Stomach smooth muscle (tissue), 2 donors: ENCODE data around the gene DENND10.
A peak's percentile ranks its signal among the peaks of the same experiment; 100 is the strongest.

ENCODE experiments used
- H3K27ac ChIP-seq: one replicate; pipeline ENCODE4 v1.7.0; 2013; ENCODE audit warnings: mild to moderate bottlenecking, low read length, inconsistent platforms
- H3K27me3 ChIP-seq, 2 donors: one replicate each; pipeline ENCODE4 v1.7.0; 2013; ENCODE audit warnings: low read length in 2 of 2; ENCODE audit not compliant: insufficient read depth in 2 of 2, control insufficient read depth in 1 of 2
- H3K36me3 ChIP-seq, 2 donors: one replicate each; pipeline ENCODE4 v1.7.0; 2013; ENCODE audit warnings: low read length in 2 of 2; ENCODE audit not compliant: control insufficient read depth in 2 of 2, insufficient read depth in 2 of 2
- H3K4me1 ChIP-seq: one replicate; pipeline ENCODE4 v1.7.0; 2013; ENCODE audit warnings: low read length; ENCODE audit not compliant: control insufficient read depth, insufficient read depth
- H3K4me3 ChIP-seq, 2 donors: one replicate each; pipeline ENCODE4 v1.7.0; 2013; ENCODE audit warnings: low read length in 2 of 2
- H3K9ac ChIP-seq, 2 donors: one replicate each; pipeline ENCODE4 v1.7.0; 2013; ENCODE audit warnings: low read length in 2 of 2, mild to moderate bottlenecking in 1 of 2
- H3K9me3 ChIP-seq, 2 donors: one replicate each; pipeline ENCODE4 v1.7.0; 2013; ENCODE audit warnings: low read length in 2 of 2; ENCODE audit not compliant: control insufficient read depth in 2 of 2
- donor health status: healthy.
- donor health status: Pancreatic carcinoma.

The DENND10 gene

GRCh38 chr10:119115926-119116325, 12.0 kb downstream of the DENND10 start:
- H3K4me3 ChIP-seq, result no peak overlapping the region
- no peak overlapping the region for H3K27ac ChIP-seq
- H3K4me1 ChIP-seq, result peaks cover 12% of the 10 kb centered on the region
- H3K9ac ChIP-seq, result no peak overlapping the region
- no peaks in the 10 kb centered on the region for H3K9me3 ChIP-seq
- H3K36me3 ChIP-seq, result peaks cover 10 to 23% of the 10 kb centered on the region in 2 donors
- no peaks in the 10 kb centered on the region for H3K27me3 ChIP-seq

GRCh38 chr10:119116326-119116951, 12.5 kb downstream of the DENND10 start:
- Histone ChIP-seq H3K27ac (no peak overlapping the region), H3K4me3 (no peak overlapping the region), H3K36me3 (peaks cover 10 to 23% of the 10 kb centered on the region in 2 donors), H3K27me3 (no peaks in the 10 kb centered on the region), H3K9me3 (no peaks in the 10 kb centered on the region), H3K4me1 (peaks cover 12% of the 10 kb centered on the region), H3K9ac (no peak overlapping the region)

GRCh38 chr10:119118231-119118630, 14.3 kb downstream of the DENND10 start:
- H3K36me3 ChIP-seq, result peaks cover 5 to 19% of the 10 kb centered on the region in 2 donors
- peaks cover 12% of the 10 kb centered on the region for H3K4me1 ChIP-seq
- H3K9me3 ChIP-seq, result no peaks in the 10 kb centered on the region
- no peaks in the 10 kb centered on the region for H3K27me3 ChIP-seq
- H3K27ac ChIP-seq, result no peak overlapping the region
- H3K4me3 ChIP-seq, result no peak overlapping the region
- no peak overlapping the region for H3K9ac ChIP-seq

- Histone ChIP-seq H3K4me1 (peaks cover 6% of the 10 kb centered on the region), H3K27ac (no peak overlapping the region), H3K4me3 (no peak overlapping the region), H3K9ac (no peak overlapping the region), H3K9me3 (no peaks in the 10 kb centered on the region), H3K27me3 (no peaks in the 10 kb centered on the region), H3K36me3 (peaks cover 5 to 16% of the 10 kb centered on the region in 2 donors)
Measured at GRCh38 chr10:119119400-119119799, 15.5 kb downstream of the DENND10 start.

- Histone ChIP-seq H3K4me3 (no peak overlapping the region), H3K36me3 (peaks cover 5 to 18% of the 10 kb centered on the region in 2 donors), H3K9me3 (no peaks in the 10 kb centered on the region), H3K27ac (peak overlapping the region; percentile 31), H3K4me1 (peaks cover 4% of the 10 kb centered on the region), H3K27me3 (no peaks in the 10 kb centered on the region), H3K9ac (no peak overlapping the region)
Measured at GRCh38 chr10:119120413-119120867, 16.5 kb downstream of the DENND10 start.

- H3K9ac ChIP-seq, result no peak overlapping the region
- H3K36me3 ChIP-seq, result peaks cover 7 to 18% of the 10 kb centered on the region in 2 donors
- no peak overlapping the region for H3K4me3 ChIP-seq
- H3K9me3 ChIP-seq, result no peaks in the 10 kb centered on the region
- peaks cover 4% of the 10 kb centered on the region for H3K4me1 ChIP-seq
- no peaks in the 10 kb centered on the region for H3K27me3 ChIP-seq
- peak overlapping the region; percentile 31 for H3K27ac ChIP-seq
Measured at GRCh38 chr10:119120875-119121274, 17.0 kb downstream of the DENND10 start.

- Histone ChIP-seq H3K27me3 (no peaks in the 10 kb centered on the region), H3K9me3 (no peaks in the 10 kb centered on the region), H3K36me3 (peaks cover 22 to 23% of the 10 kb centered on the region in 2 donors), H3K4me3 (no peak overlapping the region), H3K27ac (no peak overlapping the region), H3K4me1 (no peaks in the 10 kb centered on the region), H3K9ac (no peak overlapping the region)
Measured at GRCh38 chr10:119125942-119126341, 22.0 kb downstream of the DENND10 start.

GRCh38 chr10:119129721-119130120, 25.8 kb downstream of the DENND10 start:
- no peak overlapping the region for H3K9ac ChIP-seq
- H3K27ac ChIP-seq, result no peak overlapping the region
- H3K36me3 ChIP-seq, result peaks cover 36 to 40% of the 10 kb centered on the region in 2 donors
- H3K4me1 ChIP-seq, result peaks cover 3% of the 10 kb centered on the region
- H3K4me3 ChIP-seq, result no peak overlapping the region
- no peaks in the 10 kb centered on the region for H3K9me3 ChIP-seq
- H3K27me3 ChIP-seq, result no peaks in the 10 kb centered on the region

GRCh38 chr10:119131512-119132240, 27.8 kb downstream of the DENND10 start:
- Histone ChIP-seq H3K9ac (peak overlapping the region; percentile 14 to 21), H3K36me3 (peaks cover 28 to 35% of the 10 kb centered on the region in 2 donors), H3K27me3 (no peaks in the 10 kb centered on the region), H3K27ac (peak overlapping the region; percentile 6), H3K4me1 (peaks cover 5% of the 10 kb centered on the region), H3K4me3 (peak overlapping the region; percentile 53 to 64), H3K9me3 (no peaks in the 10 kb centered on the region)

GRCh38 chr10:119132521-119133345, 28.8 kb downstream of the DENND10 start:
- Histone ChIP-seq H3K36me3 (peaks cover 28 to 35% of the 10 kb centered on the region in 2 donors), H3K27ac (no peak overlapping the region), H3K9ac (no peak overlapping the region)

More at GRCh38 chr10:119132521-119133345, 28.8 kb downstream of the DENND10 start:
- H3K4me3 ChIP-seq, result no peak overlapping the region
- no peaks in the 10 kb centered on the region for H3K27me3 ChIP-seq
- H3K4me1 ChIP-seq, result peaks cover 5% of the 10 kb centered on the region
- no peaks in the 10 kb centered on the region for H3K9me3 ChIP-seq
